HepG2 (cell line): ENCODE results near the gene CALY. TPM values are rescaled to one million over a fixed set of nuclear protein-coding genes. Genes with fewer than 3 reads are reported as not detected.

Source experiments
- CENPT ChIP-seq: sonication (generic); formaldehyde crosslinking; IDR thresholded peaks from 2 replicates; pipeline ENCODE4 v1.8.0; 2022; ENCODE audit warnings: low read depth, mild to moderate bottlenecking, moderate library complexity, missing genetic modification reagents
- CHD4 ChIP-seq: fragments of 200-600 bp; sonication (generic); IDR thresholded peaks from 2 replicates; pipeline ENCODE4 v1.7.0; 2017; ENCODE audit warnings: mild to moderate bottlenecking, low read length, borderline replicate concordance
- CREB1 ChIP-seq, 2 experiments: fragments of 450-650 bp in 1 of 2; IDR thresholded peaks; 2 replicates each; pipeline ENCODE4 v1.6.1; 2016 to 2017; ENCODE audit warnings: control low read depth in 1 of 2, mild to moderate bottlenecking in 1 of 2, missing compliant biosample characterization in 1 of 2, missing genetic modification characterization in 1 of 2
- CTCF ChIP-seq: sonication (generic); formaldehyde crosslinking; IDR thresholded peaks from 2 replicates; pipeline ENCODE4 v1.5.0; 2020; ENCODE audit warnings: mild to moderate bottlenecking, missing genetic modification reagents, moderate library complexity
- FOXK2 ChIP-seq: fragments of 450-650 bp; IDR thresholded peaks from 2 replicates; pipeline ENCODE4 v1.6.1; 2016
- GATAD1 ChIP-seq: IDR thresholded peaks from 2 replicates; pipeline ENCODE4 v1.6.1; 2016; ENCODE audit warnings: missing genetic modification reagents, missing compliant biosample characterization
- KLF12 ChIP-seq: sonication (generic); formaldehyde crosslinking; IDR thresholded peaks from 2 replicates; pipeline ENCODE4 v1.4.0; 2020; ENCODE audit warnings: missing genetic modification reagents, borderline replicate concordance
- KLF9 ChIP-seq: IDR thresholded peaks from 2 replicates; pipeline ENCODE4 v1.6.1; 2016; ENCODE audit warnings: low read depth
- MXD3 ChIP-seq: IDR thresholded peaks from 2 replicates; pipeline ENCODE4 v1.6.1; 2016; ENCODE audit warnings: mild to moderate bottlenecking, missing biosample characterization, missing genetic modification reagents
- PATZ1 ChIP-seq: sonication (generic); formaldehyde crosslinking; IDR thresholded peaks from 2 replicates; pipeline ENCODE4 v1.4.0; 2020; ENCODE audit warnings: missing genetic modification reagents
- POLR2A ChIP-seq, 2 experiments: IDR thresholded peaks; 2 replicates each; pipeline ENCODE4 v1.6.1; 2011; ENCODE audit warnings: low read depth in 2 of 2, low read length in 2 of 2, mild to moderate bottlenecking in 1 of 2, moderate library complexity in 1 of 2; ENCODE audit not compliant: insufficient read depth in 1 of 2
- RFX1 ChIP-seq: fragments of 450-650 bp; IDR thresholded peaks from 2 replicates; pipeline ENCODE4 v1.6.1; 2017
- SP140L ChIP-seq: sonication (generic); formaldehyde crosslinking; IDR thresholded peaks from 2 replicates; pipeline ENCODE4 v1.4.0; 2020; ENCODE audit warnings: missing genetic modification reagents, borderline replicate concordance
- TOPORS ChIP-seq: sonication (generic); formaldehyde crosslinking; IDR thresholded peaks from 2 replicates; pipeline ENCODE4 v1.8.0; 2023; ENCODE audit warnings: mild to moderate bottlenecking, missing genetic modification reagents
- TSC22D2 ChIP-seq: sonication (generic); formaldehyde crosslinking; IDR thresholded peaks from 2 replicates; pipeline ENCODE4 v1.5.1; 2020; ENCODE audit warnings: missing genetic modification reagents, mild to moderate bottlenecking, borderline replicate concordance
- ZEB1 ChIP-seq: IDR thresholded peaks from 2 replicates; pipeline ENCODE4 v1.6.1; 2012; ENCODE audit warnings: mild to moderate bottlenecking, low read depth, inconsistent platforms; ENCODE audit not compliant: insufficient replicate concordance
- ZFP36L1 ChIP-seq: sonication (generic); formaldehyde crosslinking; IDR thresholded peaks from 2 replicates; pipeline ENCODE4 v1.8.0; 2022; ENCODE audit warnings: mild to moderate bottlenecking, missing genetic modification reagents, moderate library complexity
- ZFP91 ChIP-seq: sonication (generic); formaldehyde crosslinking; IDR thresholded peaks from 2 replicates; pipeline ENCODE4 v1.9.0; 2022; ENCODE audit warnings: missing genetic modification reagents, mild to moderate bottlenecking, borderline replicate concordance
- ZNF232 ChIP-seq: sonication (generic); formaldehyde crosslinking; IDR thresholded peaks from 2 replicates; pipeline ENCODE4 v1.4.0; 2020; ENCODE audit warnings: missing genetic modification reagents, borderline replicate concordance
- ZNF234 ChIP-seq: sonication (generic); formaldehyde crosslinking; conservative IDR thresholded peaks from 2 replicates; pipeline ENCODE4 v1.5.1; 2020; ENCODE audit warnings: mild to moderate bottlenecking, missing genetic modification reagents
- ZNF335 ChIP-seq: sonication (generic); formaldehyde crosslinking; IDR thresholded peaks from 2 replicates; pipeline ENCODE4 v1.4.0; 2020; ENCODE audit warnings: missing genetic modification reagents
- ZNF383 ChIP-seq: sonication (generic); formaldehyde crosslinking; IDR thresholded peaks from 2 replicates; pipeline ENCODE4 v1.4.0; 2020; ENCODE audit warnings: missing genetic modification reagents, mild to moderate bottlenecking, borderline replicate concordance
- ZNF510 ChIP-seq: sonication (generic); formaldehyde crosslinking; IDR thresholded peaks from 2 replicates; pipeline ENCODE4 v1.4.0; 2020; ENCODE audit warnings: low read depth, mild to moderate bottlenecking, missing genetic modification reagents
- ZNF670 ChIP-seq: sonication (generic); formaldehyde crosslinking; IDR thresholded peaks from 2 replicates; pipeline ENCODE4 v1.8.0; 2022; ENCODE audit warnings: mild to moderate bottlenecking, missing genetic modification reagents, borderline replicate concordance
- ZNF749 ChIP-seq: sonication (generic); formaldehyde crosslinking; IDR thresholded peaks from 2 replicates; pipeline ENCODE4 v1.8.0; 2022; ENCODE audit warnings: mild to moderate bottlenecking, missing genetic modification reagents, moderate library complexity, borderline replicate concordance
- polyA plus RNA-seq, 8 experiments: library from polyadenylated mRNA; depleted of rRNA in 3 of 8; stranded (reverse) in 7 of 8; unstranded in 1 of 8; fragments of >200 nt; fragmentation: Illumina TruSeq in 4 of 8; extraction: Trizol in 4 of 8; gene quantifications; 2 replicates each; pipeline versions ENCODE4 v1.2.1 to v1.2.3, GENCODE V29; 2011 to 2016; ENCODE audit warnings: low read depth in 4 of 8, missing spikeins in 1 of 8, mixed read lengths in 1 of 8; ENCODE audit not compliant: insufficient read depth in 1 of 8
- total RNA-seq, 5 experiments: library from RNA; depleted of rRNA; stranded (reverse); fragments of >200 nt; fragmentation: Illumina TruSeq; extraction: Trizol; gene quantifications; 2 replicates each; pipeline ENCODE4 v1.2.3, GENCODE V29; 2016; ENCODE audit warnings: low read depth in 1 of 5

CALY gene
- total and polyA plus RNA-seq, 2 of the 13 experiments (the other 11 are each of a cell fraction or from before 2014, with no cell fraction given), result 0.08 TPM; not detected in 1

GRCh38 chr10:133307776-133308420, 28.8 kb downstream of the CALY start (continued):
- TF ChIP-seq ZNF510 (CRISPR knock-in tag) (no peak), POLR2A (IDR thresholded peaks at IDR 0.05; ENCODE audit: insufficient read depth in 1 of 2, low read depth in 2 of 2, low read length in 2 of 2) (peak in 1 of 2 experiments; percentile 31; a peak in 1 of 4 replicates), TSC22D2 (CRISPR knock-in tag) (peak; percentile 30; the same call in 1 of the 2 replicates), ZFP36L1 (no peak), ZEB1 (peak; percentile 78), ZFP91 (no peak), SP140L (CRISPR knock-in tag) (no peak), FOXK2 (0 out of 2 replicates have a peak, but pooled peaks have one; percentile 20), CTCF (CRISPR knock-in tag) (peak; percentile 88), CREB1 (IDR thresholded peaks at IDR 0.05) (no peak), CREB1 (CRISPR knock-in tag; IDR thresholded peaks at IDR 0.05) (peak; percentile 28; the same call in 1 of the 2 replicates), CENPT (CRISPR knock-in tag) (no peak), ZNF234 (CRISPR knock-in tag) (no peak), PATZ1 (CRISPR knock-in tag) (0 out of 2 replicates have a peak, but pooled peaks have one; percentile 26), ZNF232 (CRISPR knock-in tag) (peak; percentile 45; the same call in 1 of the 2 replicates), ZNF670 (CRISPR knock-in tag) (0 out of 2 replicates have a peak, but pooled peaks have one; percentile 39), GATAD1 (peak; percentile 41; the same call in 1 of the 2 replicates), MXD3 (CRISPR knock-in tag) (no peak), ZNF383 (CRISPR knock-in tag) (no peak), ZNF335 (CRISPR knock-in tag) (no peak), KLF12 (CRISPR knock-in tag) (peak; percentile 33; the same call in 1 of the 2 replicates), ZNF749 (CRISPR knock-in tag) (0 out of 2 replicates have a peak, but pooled peaks have one; percentile 14), TOPORS (CRISPR knock-in tag) (no peak), KLF9 (no peak), RFX1 (peak; percentile 40; the same call in 1 of the 2 replicates), CHD4 (no peak)
